GM13977 (cell line): Measurements from ENCODE around the gene XIRP2.

ENCODE experiments used
- DNase-seq: peaks from one replicate; pipeline ENCODE4 v3.0.0; 2012; ENCODE audit warnings: low spot score
- in situ Hi-C: fragments of 300-500 bp; cut with MboI; formaldehyde crosslinking; loops from one replicate; pipeline ENCODE4 v1.12.0; 2022; ENCODE audit warnings: low sequenced_read_pairs, low pct_unique_long_range_greater_than_20kb, mixed read lengths, inconsistent platforms; ENCODE audit not compliant: unreplicated experiment
- TF ChIP-seq, protein P1 (sequence below): IDR thresholded peaks from 2 replicates; pipeline ENCODE4 v1.5.1; 2012; ENCODE audit warnings: mild to moderate bottlenecking, control low read depth; ENCODE audit not compliant: insufficient read depth; ENCODE audit errors: extremely low read depth, missing control alignments

The XIRP2 gene

DNA sequence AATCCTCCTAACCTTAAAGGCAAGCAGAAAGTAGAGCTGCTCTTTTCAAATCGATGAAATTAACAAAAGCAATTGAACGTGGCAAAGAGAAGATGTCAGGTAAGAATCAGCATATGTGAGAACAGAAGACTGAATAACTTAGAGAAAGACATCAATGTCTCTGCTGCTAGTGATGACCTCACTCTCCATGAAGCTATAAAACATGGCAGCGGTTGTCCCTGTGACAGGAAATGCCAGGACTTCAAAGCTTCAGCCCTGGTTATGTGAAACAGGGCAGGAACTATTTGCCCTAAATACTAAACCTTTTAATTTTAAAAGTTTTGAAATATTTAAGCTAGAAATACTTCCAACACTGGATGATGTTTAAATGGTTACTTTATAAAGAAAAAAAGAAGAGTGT lies 383.7 kb downstream of the XIRP2 start:
- DNase-seq: no peak
- in situ Hi-C loops: no loop called here
- TF ChIP-seq, protein P1, sequence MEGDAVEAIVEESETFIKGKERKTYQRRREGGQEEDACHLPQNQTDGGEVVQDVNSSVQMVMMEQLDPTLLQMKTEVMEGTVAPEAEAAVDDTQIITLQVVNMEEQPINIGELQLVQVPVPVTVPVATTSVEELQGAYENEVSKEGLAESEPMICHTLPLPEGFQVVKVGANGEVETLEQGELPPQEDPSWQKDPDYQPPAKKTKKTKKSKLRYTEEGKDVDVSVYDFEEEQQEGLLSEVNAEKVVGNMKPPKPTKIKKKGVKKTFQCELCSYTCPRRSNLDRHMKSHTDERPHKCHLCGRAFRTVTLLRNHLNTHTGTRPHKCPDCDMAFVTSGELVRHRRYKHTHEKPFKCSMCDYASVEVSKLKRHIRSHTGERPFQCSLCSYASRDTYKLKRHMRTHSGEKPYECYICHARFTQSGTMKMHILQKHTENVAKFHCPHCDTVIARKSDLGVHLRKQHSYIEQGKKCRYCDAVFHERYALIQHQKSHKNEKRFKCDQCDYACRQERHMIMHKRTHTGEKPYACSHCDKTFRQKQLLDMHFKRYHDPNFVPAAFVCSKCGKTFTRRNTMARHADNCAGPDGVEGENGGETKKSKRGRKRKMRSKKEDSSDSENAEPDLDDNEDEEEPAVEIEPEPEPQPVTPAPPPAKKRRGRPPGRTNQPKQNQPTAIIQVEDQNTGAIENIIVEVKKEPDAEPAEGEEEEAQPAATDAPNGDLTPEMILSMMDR: no peak

DNA sequence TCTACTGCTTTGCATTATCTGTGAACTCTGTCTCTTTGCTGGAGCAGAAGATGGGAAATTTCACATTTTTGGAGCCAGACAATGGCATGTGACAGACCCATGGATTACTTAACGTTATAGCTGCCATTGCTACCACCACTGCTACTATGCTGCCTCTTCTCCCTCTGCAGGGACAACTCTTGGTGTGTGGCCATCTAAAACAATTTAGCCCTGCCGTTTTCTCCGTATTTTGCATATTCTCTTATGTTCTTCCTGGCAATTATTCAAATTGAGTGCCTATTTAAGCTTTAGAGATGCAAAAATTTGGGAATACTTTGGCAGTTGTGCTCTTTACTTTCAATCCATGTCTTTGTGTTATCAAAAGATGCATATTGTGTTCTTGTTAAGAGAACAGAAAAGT lies 386.8 kb downstream of the XIRP2 start:
- TF ChIP-seq, protein P1: no peak
- in situ Hi-C loops: no loop called here

DNA sequence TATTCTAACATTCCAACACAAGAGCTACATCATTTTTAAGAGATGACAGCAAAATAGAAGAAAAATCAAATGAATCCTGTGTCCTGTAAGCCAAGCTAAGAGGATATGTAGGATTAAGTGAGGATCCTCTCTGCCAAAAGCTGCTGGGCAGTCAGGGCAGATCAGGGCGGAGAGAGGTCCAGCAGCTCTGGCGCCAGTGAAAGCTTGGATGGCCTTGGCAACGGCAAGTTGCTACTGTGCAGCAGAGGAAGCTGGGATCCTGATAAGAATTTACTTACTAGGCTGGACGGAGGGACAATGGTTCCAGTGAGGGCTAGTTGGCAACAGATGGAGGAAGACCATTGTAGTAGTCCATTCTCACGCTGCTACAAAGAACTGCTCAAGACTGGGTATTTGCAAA lies 391.5 kb downstream of the XIRP2 start:
- DNase-seq: no peak
- TF ChIP-seq, protein P1: no peak
- in situ Hi-C loops: no loop called here

More for the DNA sequence above, 386.8 kb downstream of the XIRP2 start:
- no peak for DNase-seq

DNA sequence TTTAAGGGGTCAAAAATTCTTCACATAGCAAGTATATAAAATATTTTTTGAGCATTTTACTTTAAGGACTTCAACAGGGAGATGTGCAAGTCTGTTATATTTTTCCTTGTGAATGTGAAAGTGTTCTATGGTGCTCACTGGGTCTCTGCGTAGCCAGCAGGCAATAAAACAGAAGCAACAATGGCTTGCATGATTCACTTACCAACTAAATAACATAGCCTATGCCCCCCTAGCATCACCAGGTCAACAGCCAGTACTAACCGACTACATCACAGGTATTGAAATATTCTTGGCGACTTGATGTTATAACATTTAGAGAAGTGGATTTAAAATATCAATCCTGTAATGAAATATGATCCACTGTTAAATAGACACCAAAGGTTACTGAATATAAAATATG lies 398.9 kb downstream of the XIRP2 start:
- in situ Hi-C loops: no loop called here
- no peak for DNase-seq
- TF ChIP-seq, protein P1: no peak

DNA sequence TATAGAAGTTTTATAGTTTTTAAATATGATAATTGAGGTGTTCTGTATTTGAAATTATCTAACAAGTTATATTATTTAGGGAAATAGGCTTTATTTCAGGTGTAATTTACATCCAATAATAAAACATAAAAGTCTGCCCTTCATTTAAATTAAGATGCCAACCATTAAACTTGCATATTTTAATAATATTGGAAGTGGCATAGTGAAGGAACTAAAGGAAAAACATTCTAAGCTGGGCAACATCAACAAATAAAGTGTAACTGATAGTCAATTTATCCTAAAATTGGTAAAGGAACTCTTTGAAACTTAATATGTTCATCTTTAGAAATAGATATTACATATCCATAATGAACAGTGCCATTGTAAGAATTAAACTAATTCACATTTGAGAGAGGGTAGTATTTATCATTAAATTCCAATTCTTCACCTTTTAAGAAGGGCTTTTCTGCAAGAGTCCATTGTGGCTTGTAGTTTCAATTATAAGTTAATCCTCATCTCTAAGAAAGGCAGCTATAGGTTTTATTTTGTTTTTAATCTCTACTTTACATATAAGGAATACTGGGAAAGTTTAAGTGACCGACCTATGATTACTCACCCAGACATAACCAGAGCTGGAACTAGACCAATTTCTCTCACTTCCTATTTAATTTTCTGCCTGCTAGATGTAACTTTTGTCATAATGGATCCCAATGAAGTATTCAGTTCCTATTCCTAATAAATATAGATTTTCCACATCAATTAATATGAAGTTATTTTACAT lies 401.6 kb downstream of the XIRP2 start:
- in situ Hi-C loops: no loop called here
- no peak for DNase-seq
- TF ChIP-seq, protein P1: no peak

DNA sequence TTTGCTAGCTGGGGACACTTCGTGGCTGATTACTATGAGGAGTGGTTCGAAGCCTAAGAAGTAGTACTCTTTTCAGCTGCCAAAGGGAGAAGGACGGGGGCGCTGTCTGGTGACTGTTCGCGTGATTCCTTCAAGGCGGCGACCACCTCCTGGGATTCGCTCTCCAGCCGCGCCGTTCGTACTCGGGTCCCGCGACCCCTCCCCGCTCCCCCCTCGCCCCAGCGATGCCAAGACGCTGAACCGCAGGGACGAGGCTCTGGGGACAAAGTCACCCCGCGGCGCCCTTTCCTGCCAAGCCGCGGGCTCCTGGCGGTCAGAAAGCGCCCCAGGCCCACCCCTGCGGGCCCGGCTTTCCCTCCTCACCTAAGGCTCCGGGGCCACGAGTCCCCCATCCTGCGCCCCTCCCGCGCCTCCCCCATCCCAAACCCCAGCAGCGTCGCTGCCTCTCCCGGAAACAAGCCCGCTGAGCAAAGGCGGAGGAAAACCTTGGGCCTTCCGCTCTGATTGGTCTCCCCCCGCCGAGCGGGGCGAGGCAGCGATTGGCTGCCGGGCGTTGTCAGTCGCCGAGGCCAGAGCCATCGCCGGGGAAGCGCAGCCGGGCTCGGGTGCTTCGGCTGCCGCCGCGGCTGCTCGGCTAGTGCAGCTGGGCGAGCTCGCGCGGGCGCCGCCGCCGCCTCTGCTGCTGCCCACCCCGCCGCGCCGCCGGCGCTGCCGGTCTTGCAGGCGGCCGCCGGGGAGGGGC lies 404.3 kb downstream of the XIRP2 start, which contains the start of gene B3GALT1:
Gene B3GALT1, plus strand, starts transcription at position 572 of the 742 bp plus-strand sequence.
- in situ Hi-C loops: no loop called here
- peak; percentile 94 for DNase-seq
- TF ChIP-seq, protein P1: peak; percentile 26
